ENCODE measurements around the gene CDH23.

DNA sequence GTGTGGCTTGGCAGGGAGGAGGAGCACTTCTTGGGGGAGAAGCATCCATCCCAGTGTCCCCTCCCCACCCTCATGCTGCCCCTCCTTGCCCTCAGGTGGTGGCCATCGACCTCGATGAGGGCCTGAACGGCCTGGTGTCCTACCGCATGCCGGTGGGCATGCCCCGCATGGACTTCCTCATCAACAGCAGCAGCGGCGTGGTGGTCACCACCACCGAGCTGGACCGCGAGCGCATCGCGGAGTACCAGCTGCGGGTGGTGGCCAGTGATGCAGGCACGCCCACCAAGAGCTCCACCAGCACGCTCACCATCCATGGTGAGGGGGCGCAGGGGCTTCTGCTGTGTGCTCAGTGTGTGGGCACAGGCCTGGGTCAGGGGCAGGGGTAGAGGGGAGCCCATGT lies 308.1 kb downstream of the CDH23 start:
- TF ChIP-seq, protein P1, sequence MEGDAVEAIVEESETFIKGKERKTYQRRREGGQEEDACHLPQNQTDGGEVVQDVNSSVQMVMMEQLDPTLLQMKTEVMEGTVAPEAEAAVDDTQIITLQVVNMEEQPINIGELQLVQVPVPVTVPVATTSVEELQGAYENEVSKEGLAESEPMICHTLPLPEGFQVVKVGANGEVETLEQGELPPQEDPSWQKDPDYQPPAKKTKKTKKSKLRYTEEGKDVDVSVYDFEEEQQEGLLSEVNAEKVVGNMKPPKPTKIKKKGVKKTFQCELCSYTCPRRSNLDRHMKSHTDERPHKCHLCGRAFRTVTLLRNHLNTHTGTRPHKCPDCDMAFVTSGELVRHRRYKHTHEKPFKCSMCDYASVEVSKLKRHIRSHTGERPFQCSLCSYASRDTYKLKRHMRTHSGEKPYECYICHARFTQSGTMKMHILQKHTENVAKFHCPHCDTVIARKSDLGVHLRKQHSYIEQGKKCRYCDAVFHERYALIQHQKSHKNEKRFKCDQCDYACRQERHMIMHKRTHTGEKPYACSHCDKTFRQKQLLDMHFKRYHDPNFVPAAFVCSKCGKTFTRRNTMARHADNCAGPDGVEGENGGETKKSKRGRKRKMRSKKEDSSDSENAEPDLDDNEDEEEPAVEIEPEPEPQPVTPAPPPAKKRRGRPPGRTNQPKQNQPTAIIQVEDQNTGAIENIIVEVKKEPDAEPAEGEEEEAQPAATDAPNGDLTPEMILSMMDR (IDR thresholded peaks at IDR 0.05): no peak
- TF ChIP-seq POLR2A (IDR thresholded peaks at IDR 0.05): no peak

Data from uterus (tissue), 2 donors.